Adrenal gland (tissue), 5 donors: ENCODE measurements around the gene SFXN3.
A peak's percentile ranks its signal among the peaks of the same experiment; 100 is the strongest.

Source experiments
- POLR2A ChIP-seq, 2 donors: fragments of 450-650 bp; IDR thresholded peaks; one replicate each; pipeline ENCODE4 v1.6.1; 2017; ENCODE audit warnings: antibody characterized with exemption in 2 of 2, mild to moderate bottlenecking in 2 of 2, moderate library complexity in 1 of 2
- TF ChIP-seq, protein P1 (sequence below), 6 experiments: fragments of 450-650 bp in 4 of 6; fragments of 200-600 bp in 2 of 6; sonication (generic) in 1 of 6; IDR thresholded peaks; 1 replicate in 5 of 6; 2 replicates in 1 of 6; pipeline versions ENCODE4 v1.5.1 to v1.8.0; 2016 to 2021; ENCODE audit warnings: antibody characterized with exemption in 6 of 6, mild to moderate bottlenecking in 2 of 6, moderate library complexity in 1 of 6
- donor health status: DM: no; HTN: no; CAD: no.

DNA sequence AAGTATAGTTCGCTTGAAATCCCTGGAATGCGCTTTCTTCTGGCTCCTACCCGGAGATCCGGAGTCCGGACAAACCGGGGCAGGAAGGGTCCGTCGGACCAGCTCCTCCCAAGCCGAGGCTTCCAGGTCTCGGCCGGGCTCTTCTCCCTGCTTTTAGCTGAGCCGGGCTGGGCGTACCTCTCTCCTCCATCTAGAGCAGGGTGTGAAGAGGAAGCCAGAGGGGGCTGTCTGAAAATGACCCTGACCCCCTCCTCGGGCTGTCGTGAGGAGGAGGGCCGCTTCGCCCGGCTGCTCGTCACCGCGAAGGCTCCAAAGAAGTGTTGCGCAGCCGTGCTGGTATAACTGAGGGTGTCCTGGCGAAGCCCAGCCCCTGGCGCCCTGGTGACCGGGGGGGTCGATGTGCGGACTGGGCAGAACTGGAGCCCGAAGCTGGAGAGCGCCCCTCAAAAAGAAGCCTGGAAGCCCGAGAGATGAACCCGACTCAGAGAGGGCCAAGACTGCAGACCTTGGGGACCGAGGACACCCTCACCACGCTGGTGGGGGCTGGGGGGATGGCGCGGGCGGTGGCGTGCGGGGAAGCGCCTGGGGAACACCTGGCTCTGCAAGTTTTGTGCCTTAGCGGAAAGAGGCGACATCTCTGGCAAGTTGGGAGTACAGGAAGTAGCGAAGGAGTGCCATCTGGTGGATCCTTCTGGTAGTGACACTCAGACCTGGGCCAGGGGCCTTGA lies 36.5 kb downstream of the SFXN3 start:
- no peak for TF ChIP-seq POLR2A (IDR thresholded peaks at IDR 0.05)
- TF ChIP-seq, protein P1, sequence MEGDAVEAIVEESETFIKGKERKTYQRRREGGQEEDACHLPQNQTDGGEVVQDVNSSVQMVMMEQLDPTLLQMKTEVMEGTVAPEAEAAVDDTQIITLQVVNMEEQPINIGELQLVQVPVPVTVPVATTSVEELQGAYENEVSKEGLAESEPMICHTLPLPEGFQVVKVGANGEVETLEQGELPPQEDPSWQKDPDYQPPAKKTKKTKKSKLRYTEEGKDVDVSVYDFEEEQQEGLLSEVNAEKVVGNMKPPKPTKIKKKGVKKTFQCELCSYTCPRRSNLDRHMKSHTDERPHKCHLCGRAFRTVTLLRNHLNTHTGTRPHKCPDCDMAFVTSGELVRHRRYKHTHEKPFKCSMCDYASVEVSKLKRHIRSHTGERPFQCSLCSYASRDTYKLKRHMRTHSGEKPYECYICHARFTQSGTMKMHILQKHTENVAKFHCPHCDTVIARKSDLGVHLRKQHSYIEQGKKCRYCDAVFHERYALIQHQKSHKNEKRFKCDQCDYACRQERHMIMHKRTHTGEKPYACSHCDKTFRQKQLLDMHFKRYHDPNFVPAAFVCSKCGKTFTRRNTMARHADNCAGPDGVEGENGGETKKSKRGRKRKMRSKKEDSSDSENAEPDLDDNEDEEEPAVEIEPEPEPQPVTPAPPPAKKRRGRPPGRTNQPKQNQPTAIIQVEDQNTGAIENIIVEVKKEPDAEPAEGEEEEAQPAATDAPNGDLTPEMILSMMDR (IDR thresholded peaks at IDR 0.05): peak; percentile 80 to 92 (median 90)
